Measurements from ENCODE around the gene P4HB. TPM values are rescaled to one million over a fixed set of nuclear protein-coding genes. Genes with fewer than 3 reads are reported as not detected.

The P4HB gene
- total RNA-seq, 1 donor from 2014 or later: 259 TPM

DNA sequence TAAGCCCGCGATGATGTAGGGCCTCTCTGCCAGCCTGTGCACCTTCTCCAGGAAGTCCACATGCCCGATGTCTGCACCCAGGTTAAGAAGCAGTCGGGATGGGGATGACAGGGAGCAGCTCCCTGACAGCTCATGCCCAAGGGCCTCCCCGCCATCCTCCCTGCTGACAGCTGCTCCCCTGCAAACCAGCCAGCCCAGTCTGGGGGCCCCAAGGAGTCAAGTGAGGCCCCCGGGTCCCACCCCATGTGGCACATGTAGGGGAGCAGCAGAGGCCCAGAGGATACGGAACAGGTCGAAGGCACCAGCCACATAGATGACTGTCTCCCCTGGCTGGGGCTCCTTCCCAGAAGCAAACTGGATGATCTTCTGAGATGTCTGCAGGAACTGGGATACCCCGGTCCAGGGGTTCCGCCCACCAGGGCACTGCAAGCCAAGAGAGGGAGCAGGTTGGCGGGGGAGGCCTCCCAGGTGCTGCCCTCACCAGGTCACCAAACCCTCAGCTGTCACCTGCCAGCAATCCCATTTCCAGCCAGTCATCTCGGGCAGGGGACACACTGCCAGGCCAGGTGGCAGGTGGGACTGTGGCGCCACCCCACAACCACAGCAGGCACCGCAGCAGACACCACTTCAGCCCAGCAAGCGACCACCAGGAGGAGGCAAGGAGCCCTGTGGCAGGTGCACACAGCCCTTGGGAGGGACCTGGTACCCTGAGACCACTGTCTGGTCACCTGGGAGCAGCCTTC, 46.3 kb upstream of the P4HB start:
- Mint-ChIP-seq H3K9me3 (ENCODE audit: unreplicated experiment) (peaks cover 2% of the 10 kb centered on the region), H3K4me3 (ENCODE audit: unreplicated experiment) (no peak overlapping the region), H3K27ac (ENCODE audit: unreplicated experiment) (no peak overlapping the region), H3K27me3 (ENCODE audit: unreplicated experiment) (no peaks in the 10 kb centered on the region), H3K36me3 (ENCODE audit: unreplicated experiment) (no peaks in the 10 kb centered on the region), H3K4me1 (ENCODE audit: low read depth, unreplicated experiment) (no peaks in the 10 kb centered on the region)
- TF ChIP-seq, protein P1, sequence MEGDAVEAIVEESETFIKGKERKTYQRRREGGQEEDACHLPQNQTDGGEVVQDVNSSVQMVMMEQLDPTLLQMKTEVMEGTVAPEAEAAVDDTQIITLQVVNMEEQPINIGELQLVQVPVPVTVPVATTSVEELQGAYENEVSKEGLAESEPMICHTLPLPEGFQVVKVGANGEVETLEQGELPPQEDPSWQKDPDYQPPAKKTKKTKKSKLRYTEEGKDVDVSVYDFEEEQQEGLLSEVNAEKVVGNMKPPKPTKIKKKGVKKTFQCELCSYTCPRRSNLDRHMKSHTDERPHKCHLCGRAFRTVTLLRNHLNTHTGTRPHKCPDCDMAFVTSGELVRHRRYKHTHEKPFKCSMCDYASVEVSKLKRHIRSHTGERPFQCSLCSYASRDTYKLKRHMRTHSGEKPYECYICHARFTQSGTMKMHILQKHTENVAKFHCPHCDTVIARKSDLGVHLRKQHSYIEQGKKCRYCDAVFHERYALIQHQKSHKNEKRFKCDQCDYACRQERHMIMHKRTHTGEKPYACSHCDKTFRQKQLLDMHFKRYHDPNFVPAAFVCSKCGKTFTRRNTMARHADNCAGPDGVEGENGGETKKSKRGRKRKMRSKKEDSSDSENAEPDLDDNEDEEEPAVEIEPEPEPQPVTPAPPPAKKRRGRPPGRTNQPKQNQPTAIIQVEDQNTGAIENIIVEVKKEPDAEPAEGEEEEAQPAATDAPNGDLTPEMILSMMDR (IDR thresholded peaks at IDR 0.05; ENCODE audit: partially characterized antibody, unreplicated experiment): no peak
- DNase-seq: no peak

DNA sequence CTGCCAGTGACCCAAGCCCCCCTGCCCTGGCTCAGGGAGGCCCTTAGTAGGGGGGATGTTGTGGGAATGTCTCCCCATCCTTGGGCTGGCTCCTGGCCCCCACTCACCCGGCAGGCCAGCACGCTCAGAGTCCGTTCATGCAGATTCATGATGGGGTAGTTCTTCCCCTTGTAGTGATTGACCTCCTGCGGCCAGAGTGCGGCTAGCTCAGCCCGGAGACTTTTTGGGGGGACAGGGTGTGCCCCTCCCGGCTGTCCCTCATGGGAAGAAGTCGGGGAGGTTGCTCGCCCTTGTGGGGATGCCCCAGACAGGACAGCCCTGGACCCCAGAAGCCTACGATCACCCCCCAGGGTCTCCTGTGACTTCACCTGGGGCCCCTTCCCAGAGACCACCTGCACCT, 45.7 kb upstream of the P4HB start:
- no peaks in the 10 kb centered on the region for H3K36me3 Mint-ChIP-seq (ENCODE audit: unreplicated experiment)
- peaks cover 2% of the 10 kb centered on the region for H3K9me3 Mint-ChIP-seq (ENCODE audit: unreplicated experiment)
- no peak overlapping the region for H3K27ac Mint-ChIP-seq (ENCODE audit: unreplicated experiment)
- no peak overlapping the region for H3K4me3 Mint-ChIP-seq (ENCODE audit: unreplicated experiment)
- TF ChIP-seq, protein P1 (IDR thresholded peaks at IDR 0.05; ENCODE audit: partially characterized antibody, unreplicated experiment): no peak
- peaks cover 3% of the 10 kb centered on the region for H3K27me3 Mint-ChIP-seq (ENCODE audit: unreplicated experiment)
- no peaks in the 10 kb centered on the region for H3K4me1 Mint-ChIP-seq (ENCODE audit: low read depth, unreplicated experiment)
- DNase-seq: no peak

DNA sequence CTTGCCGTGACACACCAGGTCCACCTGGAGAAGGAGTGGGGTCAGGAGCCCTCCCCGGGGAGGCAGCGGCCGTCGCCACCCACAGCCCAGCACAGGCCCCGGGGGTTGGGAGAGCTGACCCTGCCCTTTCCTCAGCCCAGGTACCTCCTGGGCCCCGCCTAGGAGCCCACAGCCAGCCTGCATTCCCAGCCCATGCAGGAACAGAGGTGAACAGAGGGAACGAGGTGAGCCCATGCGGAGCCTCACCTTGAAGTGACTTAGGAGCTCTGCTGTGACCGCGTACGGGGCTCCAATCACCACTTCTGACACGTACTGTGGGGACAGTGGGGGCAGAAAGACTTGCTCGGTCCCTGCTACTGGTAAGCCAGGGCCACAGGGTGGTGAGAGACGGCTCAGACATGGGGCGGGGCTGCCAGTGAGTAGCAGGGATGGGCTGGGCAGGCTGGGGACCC, 45.1 kb upstream of the P4HB start:
- no peak overlapping the region for H3K4me3 Mint-ChIP-seq (ENCODE audit: unreplicated experiment)
- no peak overlapping the region for H3K27ac Mint-ChIP-seq (ENCODE audit: unreplicated experiment)
- DNase-seq: no peak
- peaks cover 4% of the 10 kb centered on the region for H3K9me3 Mint-ChIP-seq (ENCODE audit: unreplicated experiment)
- H3K36me3 Mint-ChIP-seq (ENCODE audit: unreplicated experiment): no peaks in the 10 kb centered on the region
- TF ChIP-seq, protein P1 (IDR thresholded peaks at IDR 0.05; ENCODE audit: partially characterized antibody, unreplicated experiment): no peak
- H3K27me3 Mint-ChIP-seq (ENCODE audit: unreplicated experiment): peaks cover 5% of the 10 kb centered on the region
- no peaks in the 10 kb centered on the region for H3K4me1 Mint-ChIP-seq (ENCODE audit: low read depth, unreplicated experiment)

DNA sequence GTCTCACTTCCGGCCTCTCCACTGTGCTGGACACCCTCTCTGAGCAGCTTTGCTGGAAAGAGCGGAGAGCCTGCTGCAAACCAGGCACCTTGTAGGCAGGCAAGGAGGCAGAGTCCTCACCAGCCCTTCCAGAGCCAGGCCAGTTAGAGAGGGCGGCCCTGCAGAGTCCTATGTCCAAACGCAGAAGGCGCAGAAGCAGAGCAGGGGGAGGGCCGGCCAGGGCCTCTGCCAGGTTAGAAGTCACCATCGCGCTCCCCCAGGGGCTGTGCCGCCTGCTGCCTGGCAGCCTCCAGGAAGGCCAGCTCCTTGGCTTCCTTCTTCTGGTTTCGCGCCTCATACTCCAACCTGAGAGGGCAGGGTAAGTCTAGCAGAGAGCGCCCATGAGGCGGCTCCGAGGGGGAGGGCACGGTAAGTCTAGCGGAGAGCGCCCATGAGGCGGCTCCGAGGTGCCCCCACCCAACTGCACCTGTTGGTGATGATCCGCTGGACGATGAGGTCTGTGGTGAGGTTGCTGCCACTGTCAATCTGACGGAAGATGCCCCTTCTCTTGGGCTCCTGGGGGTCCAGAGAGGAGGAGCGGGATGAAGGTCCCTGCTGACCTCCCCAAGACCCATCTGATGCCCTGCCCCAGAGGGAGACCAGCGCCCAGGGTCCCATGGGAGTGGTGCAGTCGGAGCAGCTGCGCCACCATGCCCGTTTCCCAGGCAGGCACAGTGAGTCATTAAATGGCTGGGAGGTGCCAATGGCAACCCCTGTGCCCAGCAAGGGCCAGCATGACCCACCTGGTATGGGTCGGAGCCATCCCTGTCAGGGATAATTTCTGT, 44.5 kb upstream of the P4HB start:
- Mint-ChIP-seq H3K27me3 (ENCODE audit: unreplicated experiment) (peaks cover 5% of the 10 kb centered on the region), H3K4me1 (ENCODE audit: low read depth, unreplicated experiment) (no peaks in the 10 kb centered on the region), H3K27ac (ENCODE audit: unreplicated experiment) (no peak overlapping the region), H3K9me3 (ENCODE audit: unreplicated experiment) (peaks cover 4% of the 10 kb centered on the region), H3K4me3 (ENCODE audit: unreplicated experiment) (no peak overlapping the region), H3K36me3 (ENCODE audit: unreplicated experiment) (no peaks in the 10 kb centered on the region)
- DNase-seq: no peak
- TF ChIP-seq, protein P1 (IDR thresholded peaks at IDR 0.05; ENCODE audit: partially characterized antibody, unreplicated experiment): no peak

Data from glutamatergic neuron (in vitro differentiated cells).